SH-SY5Y (cell line): ENCODE data around the gene SMC1B.

Experiments
- GATA2 ChIP-seq: IDR thresholded peaks from 2 replicates; pipeline ENCODE4 v1.6.1; 2011; ENCODE audit warnings: mild to moderate bottlenecking, low read depth, low read length
- GATA3 ChIP-seq: IDR thresholded peaks from 2 replicates; pipeline ENCODE4 v1.6.1; 2011; ENCODE audit warnings: low read depth, mild to moderate bottlenecking, low read length, moderate library complexity

GRCh38 chr22:45351956-45352355 is 61.4 kb downstream of the SMC1B start:
- TF ChIP-seq GATA2, result no peak
- no peak for TF ChIP-seq GATA3
